HUDEP-2 (cell line): Measurements from ENCODE around the gene SOX21.
A peak's percentile ranks its signal among the peaks of the same experiment; 100 is the strongest.

Experiments used
- DNase-seq, 76 experiments: peaks; one replicate each; lab custom pipeline; 2025; ENCODE audit not compliant: unreplicated experiment in 76 of 76; lab: John Stamatoyannopoulos, UW

The SOX21 gene

DNA sequence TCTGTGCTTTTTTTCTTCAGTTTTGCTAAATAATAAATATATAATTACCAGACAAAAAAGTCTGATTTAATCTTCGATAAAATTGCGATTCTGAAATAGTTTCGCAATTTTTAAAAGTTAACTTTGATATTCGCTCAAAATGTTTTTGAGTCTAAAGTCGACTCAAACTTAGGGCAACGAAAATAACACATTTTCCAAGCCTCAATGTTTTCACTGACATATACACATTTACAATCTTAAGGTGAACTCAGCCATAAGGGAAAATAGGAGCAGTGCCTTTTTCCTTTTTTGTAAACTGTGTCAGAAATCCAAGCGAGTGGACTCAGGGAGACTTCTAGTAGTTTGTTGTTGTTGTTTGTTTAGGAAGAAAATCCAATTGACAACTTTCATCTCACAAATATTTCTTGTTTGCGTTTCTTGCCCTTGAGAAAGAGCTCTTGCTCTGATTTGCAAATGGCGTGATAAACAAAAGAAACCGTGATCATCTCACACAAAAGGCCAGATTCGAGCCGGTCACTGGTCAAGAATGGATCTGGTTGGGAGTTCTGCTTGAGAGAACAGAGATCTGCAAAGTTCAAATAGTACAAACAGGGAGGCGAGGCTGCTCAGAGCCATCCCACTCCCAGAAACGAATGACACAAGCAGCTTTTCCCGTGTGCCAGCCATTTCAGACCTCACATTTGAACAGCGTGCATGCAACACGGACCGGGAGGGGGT, 2.1 kb downstream of the SOX21 start:
- DNase-seq = peak in 1 of 76 experiments; percentile 39

DNA sequence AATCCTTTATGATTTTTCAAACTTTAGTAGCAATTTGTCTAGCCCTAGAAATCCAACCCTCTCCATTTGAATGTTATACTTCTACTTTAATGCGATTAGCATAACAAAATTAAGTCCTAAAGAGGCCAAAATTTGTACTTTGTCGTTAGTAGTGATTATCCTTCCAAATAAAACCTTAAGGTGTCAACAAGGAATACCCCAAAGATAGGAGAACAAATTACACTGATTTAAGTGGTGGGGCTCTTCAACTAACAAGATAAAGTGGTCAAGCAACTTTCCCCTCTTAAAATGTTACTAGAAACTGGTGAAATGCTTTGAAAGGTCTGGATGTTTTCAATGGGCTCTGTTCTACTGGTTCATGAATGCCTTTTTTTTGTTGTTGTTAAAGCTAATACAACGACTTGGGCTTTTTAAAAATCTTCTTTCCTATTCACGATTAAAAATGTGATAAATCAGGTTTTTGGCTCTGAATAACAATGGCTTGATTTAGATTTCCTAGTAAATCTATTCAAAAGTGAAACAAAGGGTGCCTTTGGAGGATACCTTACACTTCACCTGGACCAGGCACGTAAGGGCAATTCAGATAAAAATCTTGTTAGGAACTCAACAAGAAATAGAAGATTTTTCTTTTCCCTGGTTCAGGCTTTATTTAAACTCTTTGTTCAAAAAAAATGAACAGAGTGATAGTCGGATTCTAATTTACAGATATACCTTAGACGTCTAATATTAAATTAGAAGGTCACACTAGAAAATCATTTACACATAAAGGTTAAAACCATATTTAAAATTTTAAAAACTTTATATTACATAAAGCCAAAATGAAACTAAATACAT, 3.1 kb downstream of the SOX21 start:
- DNase-seq = no peak

DNA sequence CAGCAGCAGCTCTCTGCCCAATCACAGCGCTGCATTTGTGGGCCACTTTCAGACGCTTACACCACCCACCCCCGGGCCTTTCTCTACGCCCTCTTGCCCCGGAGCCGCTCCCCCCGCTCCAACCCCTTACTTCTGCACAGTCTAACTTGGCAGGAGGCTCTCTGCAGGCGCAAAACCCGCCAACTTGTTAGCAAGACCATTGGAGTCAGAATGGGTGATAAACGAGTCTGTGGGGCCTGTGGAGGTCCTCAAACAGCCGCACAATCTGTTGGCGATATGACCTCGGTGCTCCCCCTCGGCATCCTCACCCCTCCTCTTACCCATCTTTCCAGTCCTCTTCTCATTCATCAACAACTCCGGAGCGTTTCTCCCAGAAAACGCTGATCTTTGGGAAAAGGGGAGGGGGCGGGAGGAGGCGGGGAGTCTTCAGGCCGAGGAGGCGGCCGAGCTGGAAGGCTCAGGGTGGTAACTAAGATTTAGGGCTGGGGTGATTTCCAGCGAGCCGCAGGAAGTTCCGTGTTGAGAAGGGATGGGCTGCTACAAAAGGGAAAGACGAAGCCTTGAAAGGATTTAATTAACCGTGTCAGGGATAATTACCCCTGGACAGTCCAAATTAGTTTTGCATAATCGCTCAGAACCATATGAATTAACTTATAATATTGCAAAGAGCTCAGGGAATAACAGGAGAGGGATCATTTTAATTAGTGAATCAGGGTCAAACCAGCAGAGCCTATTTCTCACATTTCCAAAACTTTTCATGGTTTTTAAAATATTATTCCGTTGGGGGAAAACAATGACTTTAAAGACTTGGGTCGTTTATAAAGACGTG, 4.1 kb downstream of the SOX21 start:
- DNase-seq = peak in 1 of 76 experiments; percentile 8

DNA sequence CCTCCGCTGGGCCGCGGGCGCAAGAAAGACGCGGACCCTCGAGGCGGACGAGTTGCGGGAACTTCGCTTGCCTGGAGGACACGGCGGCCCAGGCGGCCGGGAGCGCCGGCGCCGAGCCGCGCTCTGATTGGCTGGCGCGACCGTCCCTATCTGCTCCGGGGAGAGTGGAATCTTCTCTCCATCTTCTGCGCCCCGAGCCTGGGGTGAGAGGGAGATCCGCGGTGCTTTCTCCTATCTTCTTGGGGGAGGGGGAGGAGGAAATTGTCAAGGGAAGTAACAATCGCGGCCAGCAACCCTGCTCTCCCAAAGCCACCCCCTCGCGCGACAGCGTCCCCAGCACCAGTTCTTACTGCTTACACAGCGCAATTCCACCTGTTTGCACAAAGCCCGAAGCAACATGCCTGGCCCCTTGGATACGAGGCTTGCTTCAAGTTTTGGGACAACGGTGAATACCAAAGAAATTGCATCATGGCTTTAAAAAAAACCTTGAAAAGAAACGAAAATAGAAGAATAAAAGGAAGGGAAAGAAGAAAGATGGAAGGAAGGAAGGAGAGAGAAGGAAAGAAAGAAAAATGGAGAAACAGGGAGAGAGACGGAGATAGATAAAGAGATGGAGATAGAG, 4.8 kb downstream of the SOX21 start:
- DNase-seq = peak in 8 of 76 experiments; percentile 2 to 24 (median 10)

DNA sequence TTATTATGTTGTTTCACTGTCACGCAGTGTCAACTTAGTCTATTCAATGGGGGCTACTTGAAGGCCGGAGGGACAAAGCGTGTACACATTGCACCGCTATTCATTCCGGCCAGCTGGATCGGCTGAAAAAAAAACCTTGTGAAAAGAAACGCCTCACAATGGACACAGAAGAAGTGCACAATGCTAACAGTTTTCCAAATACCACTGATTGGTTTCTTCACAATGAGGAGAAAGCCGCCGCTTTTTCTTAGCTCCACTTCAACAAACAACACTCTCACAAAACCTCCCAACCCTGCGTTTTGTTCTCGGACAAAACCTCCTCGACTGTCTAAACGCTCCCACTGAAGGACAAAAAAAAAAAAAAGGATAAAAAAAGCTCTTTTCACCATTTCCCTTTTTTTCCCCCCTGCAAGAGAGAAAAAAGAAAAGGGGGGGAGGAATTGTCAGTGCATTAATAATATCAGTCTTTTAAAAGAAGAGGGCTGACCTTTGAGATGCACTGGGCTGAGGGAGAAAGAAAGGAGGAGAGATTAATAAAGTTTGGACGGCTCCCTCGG, 5.4 kb downstream of the SOX21 start:
- no peak for DNase-seq

DNA sequence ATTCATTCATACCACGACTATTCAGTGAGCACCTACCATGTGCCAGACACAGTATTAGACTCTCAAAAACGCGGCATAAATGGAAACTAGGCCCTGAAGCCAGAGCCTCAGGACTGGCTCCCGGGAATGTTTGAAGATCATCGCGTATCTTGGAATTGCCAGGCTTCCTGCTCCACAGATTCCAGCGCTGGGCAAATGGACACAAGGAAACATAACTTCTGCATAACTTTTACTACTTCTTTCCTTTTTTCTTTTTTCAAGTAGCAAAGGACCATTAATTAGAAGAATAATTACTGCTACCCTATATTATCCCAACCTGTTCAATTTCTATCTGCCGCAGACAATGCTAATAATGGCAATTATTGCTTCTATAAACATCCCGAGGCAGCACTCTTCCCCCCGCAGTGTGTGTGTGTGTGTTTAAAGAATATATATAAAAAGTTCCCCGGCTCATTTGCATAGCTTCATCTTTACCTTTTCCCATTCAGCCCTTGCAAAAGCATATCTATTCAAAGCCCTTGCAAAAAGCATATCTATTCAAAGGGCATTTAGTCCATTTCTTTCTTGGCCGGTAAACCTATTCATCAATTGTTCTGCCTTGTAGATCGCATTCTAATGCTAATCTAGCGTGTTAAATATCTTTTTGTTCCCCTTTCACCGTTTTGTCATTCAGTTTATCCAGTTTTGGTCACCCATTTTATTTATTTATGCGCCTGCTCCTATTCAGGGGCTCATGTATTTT, 6.1 kb downstream of the SOX21 start:
- no peak for DNase-seq

DNA sequence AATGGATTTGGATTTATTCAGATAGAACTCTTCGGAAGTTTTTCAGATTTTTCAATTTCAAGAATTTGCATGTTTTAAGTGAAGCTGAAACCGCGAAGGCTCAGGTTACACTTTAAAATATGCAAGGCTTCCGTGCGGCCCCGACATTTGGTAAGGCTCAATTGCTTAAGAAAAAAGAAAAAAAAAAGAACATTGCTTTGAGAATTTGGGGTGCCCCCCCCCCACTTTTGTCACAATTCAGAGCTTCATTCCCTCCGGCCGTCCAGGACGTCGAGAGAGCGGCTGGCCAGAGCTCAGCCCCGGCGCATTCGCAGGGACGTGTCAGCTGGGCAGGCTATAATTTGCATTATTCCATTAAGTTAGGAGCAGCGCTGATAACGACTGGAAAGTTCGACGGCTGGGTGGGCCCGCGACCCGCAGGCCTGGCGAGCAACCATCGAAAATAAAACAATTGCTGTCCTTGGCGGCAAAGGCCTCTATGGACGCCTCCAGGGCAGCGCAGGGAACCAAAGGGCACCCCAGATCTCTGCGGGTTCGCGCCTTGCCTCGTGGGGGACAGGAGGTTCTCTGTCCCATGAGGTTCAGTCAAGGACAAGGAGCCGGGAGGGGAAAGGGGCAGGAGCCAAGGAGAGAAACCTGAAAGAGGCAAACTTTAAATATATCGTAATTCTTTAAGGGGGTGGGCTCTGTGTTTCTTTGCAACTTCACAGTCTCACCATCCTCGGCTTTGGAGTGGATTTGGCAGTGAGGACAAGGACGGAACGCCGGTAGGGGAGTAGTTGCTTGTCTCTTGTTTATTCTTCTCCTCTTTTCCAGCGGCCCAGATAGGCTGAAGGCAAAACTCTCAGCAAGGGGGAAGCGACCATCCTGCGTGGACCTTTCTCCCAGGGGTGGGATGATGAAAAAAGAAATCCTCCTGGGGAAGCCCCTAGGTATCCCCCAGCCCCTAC, 7.0 kb downstream of the SOX21 start:
- no peak for DNase-seq

DNA sequence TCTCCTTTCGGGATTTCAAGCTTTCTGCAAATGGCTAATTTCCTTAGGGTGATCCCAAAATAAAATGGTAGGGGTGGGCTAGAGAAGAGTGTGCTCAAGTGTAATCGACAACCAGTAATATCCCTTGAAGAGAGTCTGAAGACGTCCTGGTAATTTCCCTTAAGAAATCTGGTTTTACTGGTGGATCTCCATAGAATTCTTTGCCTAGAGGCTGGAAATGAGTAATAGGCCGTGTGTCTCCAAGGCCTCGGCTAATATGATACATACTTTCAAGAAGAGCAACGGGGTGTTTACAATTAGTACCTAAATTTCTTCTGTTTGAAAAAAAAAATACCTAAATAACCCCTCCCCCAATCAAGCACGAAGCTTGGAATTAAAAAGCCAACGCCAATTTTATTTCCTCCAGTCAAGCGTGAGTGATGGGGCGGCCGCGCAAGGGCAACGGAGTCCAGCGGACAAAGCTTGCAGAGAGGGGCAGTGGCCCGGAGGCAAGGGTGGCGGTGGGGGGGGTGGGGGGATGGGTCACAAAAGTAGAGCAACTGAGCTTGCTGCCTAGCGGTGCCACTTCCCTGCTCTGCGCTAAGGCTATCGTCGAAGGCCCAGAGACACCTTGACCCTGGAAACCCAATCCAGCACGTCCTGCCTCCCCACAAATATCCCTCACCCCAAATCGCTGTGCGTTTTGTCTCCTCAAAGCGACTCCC, 7.8 kb downstream of the SOX21 start:
- no peak for DNase-seq

DNA sequence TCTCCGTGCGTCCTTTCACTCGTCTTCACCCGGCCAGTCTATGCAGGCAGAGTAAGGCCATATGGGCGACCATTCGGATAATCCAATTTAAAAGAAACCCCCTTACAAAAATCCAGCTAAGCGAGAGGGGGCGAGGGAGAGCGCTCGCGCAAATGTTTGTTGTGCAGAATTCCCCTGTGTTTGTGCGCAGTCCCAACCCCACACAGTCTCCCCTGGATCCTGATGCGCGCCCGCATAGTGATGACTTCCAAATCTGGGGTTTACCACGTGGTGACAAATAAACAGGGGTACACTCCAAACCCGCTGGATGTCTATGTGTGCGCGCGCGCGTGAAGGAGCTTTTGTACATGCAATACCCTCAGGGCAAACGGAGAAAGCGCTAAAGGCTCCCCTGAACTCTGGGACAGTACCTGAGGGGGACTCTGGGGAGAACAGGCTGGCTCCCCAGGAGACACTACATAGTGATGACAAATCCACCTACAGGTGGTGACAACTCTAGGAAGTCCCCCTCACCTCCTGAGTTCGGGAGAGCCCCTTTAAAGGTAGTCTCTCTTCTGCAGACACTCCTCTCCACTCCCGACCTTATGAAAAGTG, 8.5 kb downstream of the SOX21 start:
- no peak for DNase-seq

DNA sequence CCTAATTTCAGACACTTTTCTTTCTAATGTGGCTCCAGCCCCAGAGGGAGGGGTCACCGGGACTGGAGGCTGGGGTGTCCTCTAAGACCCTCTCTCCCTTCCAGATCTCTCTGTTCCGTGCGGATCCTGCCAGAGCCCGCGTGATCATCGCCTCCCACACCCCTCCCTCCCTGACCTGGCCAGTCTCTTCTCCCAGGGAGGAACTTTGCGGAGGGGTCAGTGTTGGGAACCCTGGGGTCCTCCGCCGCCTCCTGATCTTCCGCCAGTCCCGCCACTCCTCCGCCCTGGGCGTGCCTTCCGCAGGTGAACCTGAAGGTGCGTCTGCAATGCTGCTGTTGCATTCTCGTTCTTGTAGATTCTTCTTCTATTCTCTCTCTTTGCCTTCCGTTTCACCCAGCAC, 9.1 kb downstream of the SOX21 start:
- DNase-seq = no peak

DNA sequence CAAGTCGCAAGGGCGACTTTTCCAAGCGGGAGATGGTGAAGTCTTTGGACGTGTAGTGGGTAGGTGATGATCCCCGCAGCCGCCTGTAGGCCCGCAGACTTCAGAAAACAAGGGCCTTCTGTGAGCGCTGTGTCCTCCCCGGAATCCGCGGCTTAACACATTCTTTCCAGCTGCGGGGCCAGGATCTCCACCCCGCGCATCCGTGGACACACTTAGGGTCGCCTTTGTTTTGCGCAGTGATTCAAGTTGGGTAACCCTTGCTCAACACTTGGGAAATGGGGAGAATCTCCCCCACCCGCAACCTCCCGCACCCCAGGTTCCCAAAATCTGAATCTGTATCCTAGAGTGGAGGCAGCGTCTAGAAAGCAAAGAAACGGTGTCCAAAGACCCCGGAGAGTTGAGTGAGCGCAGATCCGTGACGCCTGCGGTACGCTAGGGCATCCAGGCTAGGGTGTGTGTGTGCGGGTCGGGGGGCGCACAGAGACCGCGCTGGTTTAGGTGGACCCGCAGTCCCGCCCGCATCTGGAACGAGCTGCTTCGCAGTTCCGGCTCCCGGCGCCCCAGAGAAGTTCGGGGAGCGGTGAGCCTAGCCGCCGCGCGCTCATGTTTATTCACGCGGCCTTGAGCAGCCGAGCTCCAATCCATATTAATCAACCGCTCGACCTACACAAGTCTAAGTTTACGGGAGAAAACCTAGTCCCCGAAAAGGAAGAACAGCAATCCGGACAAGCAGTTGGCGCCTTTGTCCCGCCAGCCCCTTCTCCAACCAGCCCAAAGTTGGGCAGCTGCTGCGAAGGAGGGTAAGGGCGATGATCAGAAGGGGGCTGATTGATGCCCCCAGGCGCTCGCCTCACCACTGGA, 9.9 kb downstream of the SOX21 start:
- no peak for DNase-seq

DNA sequence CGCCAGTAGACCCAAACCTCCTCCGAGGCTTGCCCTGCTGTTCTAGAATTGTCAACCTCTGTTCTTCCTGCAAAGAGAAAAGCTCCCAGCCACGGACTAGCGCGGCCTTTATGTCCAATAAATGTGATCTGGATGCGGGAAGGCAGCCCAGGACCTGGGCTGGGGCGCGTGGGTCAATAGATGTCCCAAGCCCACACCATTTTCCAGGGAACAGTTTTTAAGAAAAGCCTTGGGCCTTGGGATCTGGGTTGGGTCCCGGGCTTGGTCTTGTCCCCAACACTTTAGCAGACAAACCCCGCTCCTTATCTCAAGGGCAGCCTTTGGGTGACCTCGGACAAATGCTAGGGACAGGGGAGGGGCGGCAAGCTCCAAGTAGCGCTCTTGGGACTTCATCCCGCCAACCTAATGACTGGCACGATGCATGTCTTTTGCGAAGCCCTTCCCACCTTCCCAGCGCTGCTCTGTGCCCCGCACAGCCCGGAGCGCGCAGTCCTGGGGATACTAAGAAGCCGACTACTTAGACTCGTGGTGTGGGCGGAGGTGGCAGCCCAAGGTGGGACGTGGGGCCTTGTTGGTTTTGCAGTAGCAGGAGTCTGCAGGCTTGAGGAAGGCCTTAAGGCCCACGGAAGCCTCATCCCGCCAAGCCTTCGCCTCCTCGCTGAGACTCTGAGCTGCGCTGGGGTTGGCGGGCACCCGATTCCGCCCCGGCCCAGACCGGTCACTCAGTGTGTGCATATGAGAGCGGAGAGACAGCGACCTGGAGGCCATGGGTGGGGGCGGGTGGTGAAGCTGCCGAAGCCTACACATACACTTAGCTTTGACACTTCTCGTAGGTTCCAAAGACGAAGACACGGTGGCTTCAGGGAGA, 10.8 kb downstream of the SOX21 start:
- no peak for DNase-seq

DNA sequence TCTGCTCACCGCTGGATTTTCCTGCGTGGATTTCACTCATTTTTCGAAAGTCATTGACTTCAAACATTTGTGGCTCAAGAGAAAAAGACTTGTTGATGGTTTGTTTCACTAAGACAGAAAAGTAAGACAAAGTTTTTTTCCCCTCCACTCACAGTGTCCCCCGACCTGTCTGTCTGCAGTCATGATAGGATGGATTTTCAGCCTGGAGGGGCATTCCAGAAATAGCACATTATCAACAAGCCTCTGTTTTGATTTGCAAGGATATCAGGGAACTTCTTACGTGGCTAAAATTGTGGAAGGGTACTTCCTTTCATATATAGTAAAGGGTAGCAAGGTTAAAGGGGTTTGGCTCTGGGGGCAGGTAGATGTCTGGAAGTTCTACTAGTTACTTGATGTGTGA, 11.8 kb downstream of the SOX21 start:
- no peak for DNase-seq

DNA sequence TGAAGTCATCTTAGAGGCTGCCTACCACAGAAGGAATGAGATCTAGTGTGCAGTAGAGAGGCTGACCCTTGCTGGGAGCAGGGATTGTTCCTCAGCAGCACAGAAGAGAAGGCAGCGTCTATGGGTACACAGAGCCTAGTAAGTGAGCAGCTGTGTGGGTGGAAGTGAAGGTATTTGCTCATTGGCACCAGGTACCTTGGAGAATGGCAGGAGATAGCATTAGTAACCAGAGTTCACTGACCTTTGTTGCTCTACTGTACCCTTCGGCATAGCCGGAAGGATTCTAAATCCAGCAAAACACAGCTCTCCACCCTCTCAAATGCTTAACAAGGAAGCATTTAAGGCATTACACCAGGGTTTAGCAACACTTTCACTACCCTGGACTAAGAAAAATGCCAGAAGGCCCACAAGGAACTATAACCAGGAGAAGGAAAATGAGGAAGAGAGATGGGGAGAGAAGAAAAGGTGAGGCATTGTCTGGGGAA, 12.3 kb downstream of the SOX21 start:
- no peak for DNase-seq

DNA sequence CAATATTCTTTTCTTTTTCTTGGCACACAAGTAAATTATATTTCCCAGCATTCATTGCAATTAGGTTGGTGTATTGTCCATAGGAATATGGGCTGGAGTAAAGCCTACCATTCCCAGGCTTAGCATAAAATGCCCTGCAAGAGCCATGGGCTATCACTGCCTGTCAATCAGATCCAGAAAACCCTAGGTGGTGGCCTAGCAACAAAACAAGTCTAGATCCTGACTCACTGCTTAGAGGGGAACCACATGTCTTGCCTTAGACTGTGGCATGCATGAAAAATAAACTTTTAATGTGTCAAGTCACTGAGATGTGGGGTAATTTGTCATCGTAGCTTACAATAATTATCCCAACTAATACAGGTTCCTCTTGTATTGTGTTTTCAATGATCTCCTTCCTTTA, 16.2 kb downstream of the SOX21 start:
- DNase-seq = no peak

DNA sequence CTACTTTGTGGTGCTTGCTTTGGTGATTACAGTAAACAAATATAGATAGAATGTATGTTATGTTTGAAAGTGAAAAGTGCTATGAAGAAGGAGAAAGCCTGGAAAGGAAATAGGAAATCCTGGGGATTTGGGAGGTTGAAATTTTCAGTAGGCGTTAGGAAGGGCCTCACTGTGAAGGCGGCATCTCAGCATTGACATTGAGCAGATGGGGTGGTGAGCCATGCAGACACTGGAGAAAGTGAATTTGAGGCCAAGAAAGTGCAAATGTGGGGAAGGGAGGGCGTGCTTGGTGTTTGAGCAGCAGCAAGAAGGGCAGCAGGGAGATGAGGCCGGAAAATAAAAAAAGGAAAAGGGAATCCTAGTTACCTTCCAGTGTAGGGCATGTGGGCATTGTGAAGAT, 20.3 kb downstream of the SOX21 start:
- no peak for DNase-seq
